ENCODE measurements around the gene BARX1.
"Not testable (repeated sequence)": the region's sequence is repeated elsewhere in the genome, so short reads cannot be mapped to it uniquely, and the experiment has no call there.

Gene BARX1

GRCh38 chr9:93951655-93952118 is 3.5 kb downstream of the BARX1 start:
- DNase-seq: no peak

GRCh38 chr9:93950619-93951601 is 4.2 kb downstream of the BARX1 start:
- peak in 3 of 4 experiments; percentile 22 to 54 (median 47) for DNase-seq

GRCh38 chr9:93949694-93950449 is 5.3 kb downstream of the BARX1 start:
- DNase-seq: peak in 1 of 4 experiments; percentile 20

GRCh38 chr9:93949073-93949693 is 6.0 kb downstream of the BARX1 start:
- DNase-seq: no peak

GRCh38 chr9:93948441-93949072 is 6.6 kb downstream of the BARX1 start:
- DNase-seq: no peak

GRCh38 chr9:93947409-93948070 is 7.6 kb downstream of the BARX1 start:
- no peak for DNase-seq

GRCh38 chr9:93946338-93946712 is 8.8 kb downstream of the BARX1 start:
- DNase-seq: no peak

- DNase-seq: peak; percentile 59 to 83 (median 72)
Measured at GRCh38 chr9:93945400-93946337, 9.5 kb downstream of the BARX1 start.

- DNase-seq: no peak
Measured at GRCh38 chr9:93944011-93944410, 11.1 kb downstream of the BARX1 start.

- peak in 2 of 4 experiments; percentile 35 to 37 for DNase-seq
Measured at GRCh38 chr9:93942161-93942560, 13.0 kb downstream of the BARX1 start.

GRCh38 chr9:93941493-93941892 is 13.7 kb downstream of the BARX1 start:
- DNase-seq: no peak

- DNase-seq: no peak
Measured at GRCh38 chr9:93940951-93941350, 14.2 kb downstream of the BARX1 start.

GRCh38 chr9:93939589-93939988 is 15.6 kb downstream of the BARX1 start:
- not testable (repeated sequence) for DNase-seq

- no peak for DNase-seq
Measured at GRCh38 chr9:93937193-93937592, 18.0 kb downstream of the BARX1 start.

- no peak for DNase-seq
Measured at GRCh38 chr9:93931905-93932304, 23.2 kb downstream of the BARX1 start.

GRCh38 chr9:93930070-93930469 is 25.1 kb downstream of the BARX1 start:
- no peak for DNase-seq

GRCh38 chr9:93929231-93929630 is 25.9 kb downstream of the BARX1 start:
- no peak for DNase-seq

- no peak for DNase-seq
Measured at GRCh38 chr9:93922535-93922934, 32.6 kb downstream of the BARX1 start.

GRCh38 chr9:93920131-93920800 is 34.9 kb downstream of the BARX1 start:
- DNase-seq: no peak

GRCh38 chr9:93918061-93918460 is 37.1 kb downstream of the BARX1 start:
- DNase-seq: no peak
